Caco-2 (cell line): ENCODE measurements around the gene MEF2C. TPM values are rescaled to one million over a fixed set of nuclear protein-coding genes. Genes with fewer than 3 reads are reported as not detected.

Source experiments
- BruUV-seq: library from RNA; stranded (reverse); fragments of 400-500 nt; replicated peaks from 2 replicates; lab custom pipeline; 2021; lab: Mats Ljungman, UMichigan
- CTCF ChIA-PET: fragments of 300-600 bp; sonication (Branson Sonifier 250); formaldehyde crosslinking; loops from one replicate; lab custom pipeline; 2022; ENCODE audit warnings: antibody characterized with exemption; lab: Charles Lee
- POLR2A ChIA-PET: fragments of 300-600 bp; sonication (Branson Sonifier 250); formaldehyde crosslinking; loops from one replicate; lab custom pipeline; 2022; ENCODE audit warnings: antibody characterized with exemption; lab: Charles Lee
- DNase-seq, 2 experiments: peaks; one replicate each; pipeline versions ENCODE4 v3.0.0 to v3.0.0-alpha.2; 2020 to 2022
- H3K27me3 ChIP-seq: replicated peaks from 2 replicates; pipeline ENCODE4 v1.6.0; 2011; ENCODE audit warnings: low read length; ENCODE audit not compliant: control insufficient read depth, insufficient read depth
- H3K36me3 ChIP-seq: 2 replicates; pipeline ENCODE4 v1.5.1; 2011; ENCODE audit warnings: low read length; ENCODE audit not compliant: control insufficient read depth, insufficient read depth
- H3K4me1 ChIP-seq: fragments of 250-450 bp; sonication (Bioruptor Pico); 2 replicates; pipeline ENCODE4 v1.5.1; 2020; ENCODE audit warnings: mild to moderate bottlenecking
- H3K4me3 ChIP-seq: 2 replicates; pipeline ENCODE4 v1.5.1; 2011; ENCODE audit warnings: low read depth, mild to moderate bottlenecking, control low read depth, low read length
- H3K9me3 ChIP-seq: fragments of 250-450 bp; sonication (Bioruptor Pico); 2 replicates; pipeline ENCODE4 v1.5.1; 2020; ENCODE audit warnings: mild to moderate bottlenecking, moderate library complexity
- H3K27ac Mint-ChIP-seq: one replicate; pipeline ENCODE4 v1.8.0; 2022; ENCODE audit warnings: mixed read lengths; ENCODE audit not compliant: unreplicated experiment
- H3K27me3 Mint-ChIP-seq: one replicate; pipeline ENCODE4 v1.8.0; 2022; ENCODE audit warnings: mixed read lengths; ENCODE audit not compliant: insufficient read depth, unreplicated experiment
- H3K36me3 Mint-ChIP-seq: one replicate; pipeline ENCODE4 v1.8.0; 2022; ENCODE audit warnings: mild to moderate bottlenecking, mixed read lengths; ENCODE audit not compliant: insufficient read depth, unreplicated experiment
- H3K4me1 Mint-ChIP-seq: one replicate; pipeline ENCODE4 v1.8.0; 2022; ENCODE audit warnings: low read depth, mixed read lengths; ENCODE audit not compliant: unreplicated experiment
- H3K4me3 Mint-ChIP-seq: one replicate; pipeline ENCODE4 v1.8.0; 2022; ENCODE audit warnings: mild to moderate bottlenecking, moderate library complexity, mixed read lengths; ENCODE audit not compliant: unreplicated experiment
- H3K9me3 Mint-ChIP-seq: one replicate; pipeline ENCODE4 v1.8.0; 2022; ENCODE audit warnings: mixed read lengths; ENCODE audit not compliant: unreplicated experiment
- CTCF ChIP-seq, 2 experiments: fragments of 200-600 bp in 1 of 2; IDR thresholded peaks; 1 replicate in 1 of 2; 2 replicates in 1 of 2; pipeline versions ENCODE4 v1.5.1 to v1.8.0; 2011 to 2022; ENCODE audit warnings: antibody characterized with exemption in 1 of 2, control low read depth in 1 of 2, inconsistent platforms in 1 of 2, low read depth in 1 of 2, low read length in 1 of 2, mild to moderate bottlenecking in 1 of 2, moderate library complexity in 1 of 2; ENCODE audit not compliant: insufficient read depth in 1 of 2, severe bottlenecking in 1 of 2, unreplicated experiment in 1 of 2
- intact Hi-C: fragments of 100-400 bp; cut with micrococcal nuclease; formaldehyde crosslinking; loops from one replicate; pipeline ENCODE4 v1.10.0; 2022; ENCODE audit not compliant: unreplicated experiment
- total RNA-seq: library from RNA; stranded (reverse); gene quantifications from 2 replicates; pipeline ENCODE4 v1.2.3, GENCODE V29; 2022

MEF2C gene
- total RNA-seq, 1 experiment from 2014 or later: 1.5 TPM

- CTCF ChIA-PET: interaction anchor here (0.7 kb wide), 1 partner anchor 156 kb away, joined by 3 read pairs; no protein-coding TSS in a partner anchor
- DNase-seq: no peak
- POLR2A ChIA-PET: no interaction called here
- Histone ChIP-seq H3K4me1 (peaks cover 4% of the 10 kb centered on the region; the same call in 1 of the 2 replicates), H3K9me3 (no peaks in the 10 kb centered on the region), H3K4me3 (no peak overlapping the region), H3K36me3 (no peaks in the 10 kb centered on the region), H3K27me3 (peaks cover 1% of the 10 kb centered on the region; the same call in 1 of the 2 replicates)
- no peaks in the 10 kb centered on the region for H3K36me3 Mint-ChIP-seq
- H3K27me3 Mint-ChIP-seq: peaks cover 3% of the 10 kb centered on the region
- H3K9me3 Mint-ChIP-seq: no peaks in the 10 kb centered on the region
- TF ChIP-seq CTCF (IDR thresholded peaks at IDR 0.05; ENCODE audit: insufficient read depth in 1 of 2, low read depth in 1 of 2, low read length in 1 of 2, severe bottlenecking in 1 of 2, unreplicated experiment in 1 of 2): no peak
- intact Hi-C loops: no loop called here
- no TSS peak for BruUV-seq
- H3K27ac Mint-ChIP-seq: no peak overlapping the region
- H3K4me1 Mint-ChIP-seq: peaks cover 5% of the 10 kb centered on the region
- H3K4me3 Mint-ChIP-seq: no peak overlapping the region
Observed at GRCh38 chr5:88885002-88885401, 2.0 kb upstream of the MEF2C start.

GRCh38 chr5:88884608-88884877, 1.6 kb upstream of the MEF2C start:
- Mint-ChIP-seq H3K27ac (peak overlapping the region; percentile 48), H3K27me3 (peaks cover 3% of the 10 kb centered on the region), H3K36me3 (no peaks in the 10 kb centered on the region), H3K4me1 (peaks cover 5% of the 10 kb centered on the region), H3K4me3 (peak overlapping the region; percentile 79), H3K9me3 (no peaks in the 10 kb centered on the region)
- DNase-seq: no peak
- H3K4me3 ChIP-seq: peak overlapping the region; percentile 49
- no peak for TF ChIP-seq CTCF (IDR thresholded peaks at IDR 0.05; ENCODE audit: insufficient read depth in 1 of 2, low read depth in 1 of 2, low read length in 1 of 2, severe bottlenecking in 1 of 2, unreplicated experiment in 1 of 2)
- H3K4me1 ChIP-seq: peaks cover 8% of the 10 kb centered on the region; the same call in 1 of the 2 replicates
- intact Hi-C loops: loop anchor here (1.0 to 5.0 kb wide), 2 partner anchors 8 to 142 kb away; no protein-coding TSS in a partner anchor
- peaks cover 1% of the 10 kb centered on the region; the same call in 1 of the 2 replicates for H3K27me3 ChIP-seq
- H3K9me3 ChIP-seq: no peaks in the 10 kb centered on the region
- BruUV-seq: no TSS peak
- H3K36me3 ChIP-seq: no peaks in the 10 kb centered on the region
- ChIA-PET CTCF (interaction anchor here (0.7 kb wide), 1 partner anchor 156 kb away, joined by 3 read pairs; no protein-coding TSS in a partner anchor), POLR2A (no interaction called here)

GRCh38 chr5:88883836-88884607, 1.0 kb upstream of the MEF2C start:
- Histone ChIP-seq H3K27me3 (peaks cover 1% of the 10 kb centered on the region; the same call in 1 of the 2 replicates), H3K9me3 (no peaks in the 10 kb centered on the region), H3K36me3 (no peaks in the 10 kb centered on the region), H3K4me1 (peaks cover 11% of the 10 kb centered on the region; the same call in 1 of the 2 replicates), H3K4me3 (peak overlapping the region; percentile 49)
- ChIA-PET CTCF (no interaction called here), POLR2A (interaction anchor here (0.6 kb wide), 1 partner anchor 1058 kb away, joined by 4 read pairs; no protein-coding TSS in a partner anchor)
- peak; percentile 38 for DNase-seq
- BruUV-seq: no TSS peak
- H3K27me3 Mint-ChIP-seq: peaks cover 3% of the 10 kb centered on the region
- H3K4me3 Mint-ChIP-seq: peak overlapping the region; percentile 79
- intact Hi-C loops: loop anchor here (1.0 to 5.0 kb wide), 2 partner anchors 8 to 142 kb away; no protein-coding TSS in a partner anchor
- no peaks in the 10 kb centered on the region for H3K36me3 Mint-ChIP-seq
- H3K9me3 Mint-ChIP-seq: no peaks in the 10 kb centered on the region
- H3K4me1 Mint-ChIP-seq: peaks cover 5% of the 10 kb centered on the region
- TF ChIP-seq CTCF (IDR thresholded peaks at IDR 0.05; ENCODE audit: insufficient read depth in 1 of 2, low read depth in 1 of 2, low read length in 1 of 2, severe bottlenecking in 1 of 2, unreplicated experiment in 1 of 2): no peak
- peak overlapping the region; percentile 48 for H3K27ac Mint-ChIP-seq
